HG03460 (cell line): Measurements from ENCODE around the gene TIMP3.

Source experiments
- ATAC-seq: cut with Tn5 transposase; IDR thresholded peaks from one replicate; pipeline ENCODE4 v1.9.1; 2021; ENCODE audit not compliant: unreplicated experiment

Gene TIMP3

GRCh38 chr22:32827049-32827602 is 25.6 kb downstream of the TIMP3 start:
- ATAC-seq: no peak

- no peak for ATAC-seq
Measured at GRCh38 chr22:32828150-32828549, 26.6 kb downstream of the TIMP3 start.

- ATAC-seq: no peak
Measured at GRCh38 chr22:32828561-32828960, 27.1 kb downstream of the TIMP3 start.

- no peak for ATAC-seq
Measured at GRCh38 chr22:32829451-32829851, 27.9 kb downstream of the TIMP3 start.

GRCh38 chr22:32830473-32830872 is 29.0 kb downstream of the TIMP3 start:
- ATAC-seq: no peak

GRCh38 chr22:32830957-32831356 is 29.5 kb downstream of the TIMP3 start:
- ATAC-seq: no peak

GRCh38 chr22:32831584-32831983 is 30.1 kb downstream of the TIMP3 start:
- no peak for ATAC-seq

GRCh38 chr22:32832174-32832573 is 30.7 kb downstream of the TIMP3 start:
- no peak for ATAC-seq

GRCh38 chr22:32836280-32837123 is 35.0 kb downstream of the TIMP3 start:
- ATAC-seq: no peak

- no peak for ATAC-seq
Measured at GRCh38 chr22:32837142-32837541, 35.6 kb downstream of the TIMP3 start.

GRCh38 chr22:32837803-32838202 is 36.3 kb downstream of the TIMP3 start:
- no peak for ATAC-seq

GRCh38 chr22:32839831-32840584 is 38.5 kb downstream of the TIMP3 start:
- no peak for ATAC-seq

GRCh38 chr22:32841175-32841574 is 39.7 kb downstream of the TIMP3 start:
- no peak for ATAC-seq

- ATAC-seq: no peak
Measured at GRCh38 chr22:32842486-32842885, 41.0 kb downstream of the TIMP3 start.

GRCh38 chr22:32843300-32843699 is 41.8 kb downstream of the TIMP3 start:
- no peak for ATAC-seq

GRCh38 chr22:32844251-32844650 is 42.7 kb downstream of the TIMP3 start:
- ATAC-seq: no peak

- ATAC-seq: no peak
Measured at GRCh38 chr22:32846780-32847491, 45.4 kb downstream of the TIMP3 start.

- ATAC-seq: no peak
Measured at GRCh38 chr22:32848226-32848625, 46.7 kb downstream of the TIMP3 start.

- ATAC-seq: no peak
Measured at GRCh38 chr22:32849501-32849900, 48.0 kb downstream of the TIMP3 start.

- no peak for ATAC-seq
Measured at GRCh38 chr22:32850157-32850556, 48.7 kb downstream of the TIMP3 start.
